Upper lobe of left lung (tissue), 4 donors: Measurements from ENCODE around the gene MYADM.

ENCODE experiments used
- CTCF ChIP-seq, 6 experiments: fragments of 450-650 bp in 4 of 6; fragments of 200-600 bp in 2 of 6; sonication (generic) in 2 of 6; IDR thresholded peaks; one replicate each; pipeline ENCODE4 v1.5.1; 2016 to 2019; ENCODE audit warnings: antibody characterized with exemption in 6 of 6
- POLR2A ChIP-seq, 4 donors: fragments of 450-650 bp; IDR thresholded peaks; one replicate each; pipeline ENCODE4 v1.5.1; 2016 to 2017; ENCODE audit warnings: antibody characterized with exemption in 4 of 4, mild to moderate bottlenecking in 2 of 4
- POLR2AphosphoS5 ChIP-seq, 2 donors: sonication (generic); formaldehyde crosslinking; IDR thresholded peaks; one replicate each; pipeline ENCODE4 v1.5.1; 2017; ENCODE audit warnings: antibody characterized with exemption in 2 of 2

GRCh38 chr19:53907193-53907581, 39.5 kb downstream of the MYADM start:
- TF ChIP-seq CTCF (IDR thresholded peaks at IDR 0.05) (no peak), POLR2AphosphoS5 (IDR thresholded peaks at IDR 0.05) (no peak), POLR2A (IDR thresholded peaks at IDR 0.05) (no peak)
